HG02610 (cell line): ENCODE measurements around the gene SYNE1.
"Not testable (repeated sequence)": the region's sequence is repeated elsewhere in the genome, so short reads cannot be mapped to it uniquely, and the experiment has no call there.

ENCODE experiments used
- ATAC-seq: cut with Tn5 transposase; IDR thresholded peaks from one replicate; pipeline ENCODE4 v1.9.1; 2021; ENCODE audit warnings: mild to moderate bottlenecking, moderate library complexity; ENCODE audit not compliant: unreplicated experiment

Gene SYNE1

GRCh38 chr6:152572338-152573088 is 64.6 kb downstream of the SYNE1 start:
- no peak for ATAC-seq

GRCh38 chr6:152571943-152572337 is 65.2 kb downstream of the SYNE1 start:
- ATAC-seq: no peak

- no peak for ATAC-seq
These were observed 66.1 kb downstream of the SYNE1 start for GRCh38 chr6:152571089-152571488.

- ATAC-seq: no peak
These were observed 70.9 kb downstream of the SYNE1 start for GRCh38 chr6:152566103-152566875.

- ATAC-seq: no peak
These were observed 74.0 kb downstream of the SYNE1 start for GRCh38 chr6:152563177-152563576.

- ATAC-seq: not testable (repeated sequence)
These were observed 78.4 kb downstream of the SYNE1 start for GRCh38 chr6:152558798-152559197.

GRCh38 chr6:152557502-152557901 is 79.7 kb downstream of the SYNE1 start:
- ATAC-seq: no peak

- no peak for ATAC-seq
These were observed 82.3 kb downstream of the SYNE1 start for GRCh38 chr6:152554851-152555250.

- ATAC-seq: peak; percentile 94
These were observed 84.4 kb downstream of the SYNE1 start for GRCh38 chr6:152552616-152553209.

- ATAC-seq: no peak
These were observed 93.6 kb downstream of the SYNE1 start for GRCh38 chr6:152543519-152543918.

- no peak for ATAC-seq
These were observed 96.8 kb downstream of the SYNE1 start for GRCh38 chr6:152540381-152540780.

- no peak for ATAC-seq
These were observed 102.6 kb downstream of the SYNE1 start for GRCh38 chr6:152534541-152534940.

- ATAC-seq: no peak
These were observed 104.4 kb downstream of the SYNE1 start for GRCh38 chr6:152532556-152533422.

GRCh38 chr6:152531659-152532058 is 105.5 kb downstream of the SYNE1 start:
- no peak for ATAC-seq

- ATAC-seq: no peak
These were observed 107.8 kb downstream of the SYNE1 start for GRCh38 chr6:152529369-152529768.

- not testable (repeated sequence) for ATAC-seq
These were observed 123.0 kb downstream of the SYNE1 start for GRCh38 chr6:152514120-152514519.

GRCh38 chr6:152509916-152510315 is 127.2 kb downstream of the SYNE1 start:
- ATAC-seq: no peak

- ATAC-seq: no peak
These were observed 128.7 kb downstream of the SYNE1 start for GRCh38 chr6:152508477-152508876.

GRCh38 chr6:152503546-152503945 is 133.6 kb downstream of the SYNE1 start:
- ATAC-seq: no peak

- ATAC-seq: no peak
These were observed 134.6 kb downstream of the SYNE1 start for GRCh38 chr6:152502421-152503188.
